ENCODE results near the gene CD44. TPM values are rescaled to one million over a fixed set of nuclear protein-coding genes. Genes with fewer than 3 reads are reported as not detected.

CD44 gene
- total RNA-seq, 1 experiment from 2014 or later = 15.9 TPM

DNA sequence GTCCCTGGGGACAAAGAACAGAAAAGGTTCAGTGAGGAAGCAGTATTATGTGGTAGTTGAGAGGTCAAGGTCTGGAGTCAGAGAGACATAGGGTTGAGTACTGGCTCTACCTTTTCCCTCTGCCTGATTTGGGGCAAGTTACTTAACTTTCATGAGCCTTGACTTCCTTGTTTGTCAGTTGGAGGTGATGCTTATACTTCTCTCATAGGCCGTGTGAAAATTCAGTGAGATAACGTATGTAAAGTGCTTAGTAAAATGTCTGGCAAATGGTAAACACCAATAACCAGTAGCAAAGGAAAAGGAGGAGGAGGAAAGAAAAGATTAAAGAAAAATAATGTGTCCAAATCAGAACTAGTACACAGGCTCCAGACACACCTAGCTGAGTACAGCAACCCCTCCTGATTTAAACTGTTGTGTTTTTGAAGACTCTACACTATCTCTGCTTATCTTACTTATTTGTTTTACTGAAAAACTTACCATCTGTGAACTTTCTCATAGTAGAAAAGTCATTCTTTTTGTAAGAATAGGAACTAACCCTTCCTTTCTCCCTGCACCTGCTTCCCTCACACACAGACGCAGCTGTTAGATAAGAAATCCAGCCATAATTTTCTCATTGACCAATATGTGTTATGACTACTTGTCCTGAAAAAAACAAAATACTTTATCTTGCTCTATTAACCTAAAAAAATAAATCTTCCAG lies 126.9 kb downstream of the CD44 start:
- no peak for TF ChIP-seq EZH2 (IDR thresholded peaks at IDR 0.05; ENCODE audit: borderline replicate concordance, low read depth, low read length, poor library complexity, severe bottlenecking)
- TF ChIP-seq, protein P1, sequence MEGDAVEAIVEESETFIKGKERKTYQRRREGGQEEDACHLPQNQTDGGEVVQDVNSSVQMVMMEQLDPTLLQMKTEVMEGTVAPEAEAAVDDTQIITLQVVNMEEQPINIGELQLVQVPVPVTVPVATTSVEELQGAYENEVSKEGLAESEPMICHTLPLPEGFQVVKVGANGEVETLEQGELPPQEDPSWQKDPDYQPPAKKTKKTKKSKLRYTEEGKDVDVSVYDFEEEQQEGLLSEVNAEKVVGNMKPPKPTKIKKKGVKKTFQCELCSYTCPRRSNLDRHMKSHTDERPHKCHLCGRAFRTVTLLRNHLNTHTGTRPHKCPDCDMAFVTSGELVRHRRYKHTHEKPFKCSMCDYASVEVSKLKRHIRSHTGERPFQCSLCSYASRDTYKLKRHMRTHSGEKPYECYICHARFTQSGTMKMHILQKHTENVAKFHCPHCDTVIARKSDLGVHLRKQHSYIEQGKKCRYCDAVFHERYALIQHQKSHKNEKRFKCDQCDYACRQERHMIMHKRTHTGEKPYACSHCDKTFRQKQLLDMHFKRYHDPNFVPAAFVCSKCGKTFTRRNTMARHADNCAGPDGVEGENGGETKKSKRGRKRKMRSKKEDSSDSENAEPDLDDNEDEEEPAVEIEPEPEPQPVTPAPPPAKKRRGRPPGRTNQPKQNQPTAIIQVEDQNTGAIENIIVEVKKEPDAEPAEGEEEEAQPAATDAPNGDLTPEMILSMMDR (conservative IDR thresholded peaks at IDR 0.05; ENCODE audit: low read depth, low read length) = no peak
- DNase-seq (ENCODE audit: low spot score) = no peak
- H3K27ac ChIP-seq (ENCODE audit: low read depth, low read length, poor library complexity, severe bottlenecking) = no peak overlapping the region
- H3K9me3 ChIP-seq (ENCODE audit: low read depth, low read length, poor library complexity, severe bottlenecking) = no peaks in the 10 kb centered on the region
- peaks cover 55% of the 10 kb centered on the region for H3K27me3 ChIP-seq (replicated peaks; ENCODE audit: insufficient read depth, low read depth, low read length, poor library complexity)
- intact Hi-C loops (cut with micrococcal nuclease; ENCODE audit: unreplicated experiment) = no loop called here
- H3K36me3 ChIP-seq (ENCODE audit: insufficient read depth, low read length, poor library complexity, severe bottlenecking) = no peaks in the 10 kb centered on the region
- H3K4me1 ChIP-seq (ENCODE audit: insufficient read depth, low read length, poor library complexity, severe bottlenecking) = no peaks in the 10 kb centered on the region
- ChIA-PET POLR2A (ENCODE audit: low non-redundant PET) (no interaction called here), CTCF (no interaction called here)
- no TSS peak for BruUV-seq (replicated peaks)
- no peak overlapping the region for H3K4me3 ChIP-seq (ENCODE audit: low read depth, low read length, poor library complexity, severe bottlenecking)

DNA sequence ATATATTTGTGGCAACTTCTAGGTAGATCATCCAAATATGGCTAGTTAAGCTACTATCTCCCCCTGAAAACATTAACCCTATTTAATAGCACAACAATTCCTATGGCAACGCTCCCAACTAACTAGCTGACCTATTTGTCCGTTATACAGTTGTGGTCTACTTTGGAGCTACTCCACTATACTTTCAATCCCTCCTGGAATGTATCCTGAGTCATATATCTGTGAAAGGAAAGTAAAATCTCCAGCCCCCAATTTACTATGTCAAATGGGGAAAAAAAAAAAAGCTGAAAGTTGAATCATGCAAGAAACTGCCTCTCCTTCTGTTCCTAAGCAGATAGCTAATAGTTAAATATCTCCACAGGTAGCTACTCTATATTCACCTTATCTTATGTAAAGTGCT lies 128.5 kb downstream of the CD44 start:
- no peak for DNase-seq (ENCODE audit: low spot score)
- Histone ChIP-seq H3K27me3 (replicated peaks; ENCODE audit: insufficient read depth, low read depth, low read length, poor library complexity) (peaks cover 39% of the 10 kb centered on the region), H3K4me3 (ENCODE audit: low read depth, low read length, poor library complexity, severe bottlenecking) (no peak overlapping the region), H3K4me1 (ENCODE audit: insufficient read depth, low read length, poor library complexity, severe bottlenecking) (no peaks in the 10 kb centered on the region), H3K9me3 (ENCODE audit: low read depth, low read length, poor library complexity, severe bottlenecking) (no peaks in the 10 kb centered on the region), H3K27ac (ENCODE audit: low read depth, low read length, poor library complexity, severe bottlenecking) (no peak overlapping the region), H3K36me3 (ENCODE audit: insufficient read depth, low read length, poor library complexity, severe bottlenecking) (no peaks in the 10 kb centered on the region)
- no TSS peak for BruUV-seq (replicated peaks)
- intact Hi-C loops (cut with micrococcal nuclease; ENCODE audit: unreplicated experiment) = no loop called here
- ChIA-PET POLR2A (ENCODE audit: low non-redundant PET) (no interaction called here), CTCF (interaction anchor here (0.6 kb wide), 1 partner anchor 477 kb away, joined by 6 read pairs; no protein-coding TSS in a partner anchor)
- no peak for TF ChIP-seq EZH2 (IDR thresholded peaks at IDR 0.05; ENCODE audit: borderline replicate concordance, low read depth, low read length, poor library complexity, severe bottlenecking)
- TF ChIP-seq, protein P1 (conservative IDR thresholded peaks at IDR 0.05; ENCODE audit: low read depth, low read length) = no peak

DNA sequence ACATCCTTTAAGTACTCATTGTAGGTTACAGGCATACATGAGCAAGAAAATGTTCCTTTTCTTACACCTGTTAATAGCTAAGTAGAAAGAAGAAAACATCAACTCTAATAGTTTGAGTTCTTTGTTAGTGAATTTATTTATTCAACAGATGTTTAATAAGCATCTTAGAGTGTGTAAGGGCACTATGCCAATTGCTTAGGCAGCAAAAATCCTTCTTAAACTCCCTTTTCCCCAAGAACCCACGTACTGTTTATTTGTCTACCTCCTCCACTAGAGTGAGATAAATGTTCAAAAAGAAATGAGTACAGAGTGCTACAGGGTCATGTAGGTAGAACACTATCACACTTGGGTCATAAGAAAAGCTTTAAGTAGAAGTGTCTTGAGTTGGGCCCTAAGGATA lies 131.4 kb downstream of the CD44 start:
- ChIA-PET CTCF (no interaction called here), POLR2A (ENCODE audit: low non-redundant PET) (no interaction called here)
- Histone ChIP-seq H3K36me3 (ENCODE audit: insufficient read depth, low read length, poor library complexity, severe bottlenecking) (no peaks in the 10 kb centered on the region), H3K27ac (ENCODE audit: low read depth, low read length, poor library complexity, severe bottlenecking) (no peak overlapping the region), H3K9me3 (ENCODE audit: low read depth, low read length, poor library complexity, severe bottlenecking) (no peaks in the 10 kb centered on the region), H3K4me1 (ENCODE audit: insufficient read depth, low read length, poor library complexity, severe bottlenecking) (peaks cover 6% of the 10 kb centered on the region), H3K4me3 (ENCODE audit: low read depth, low read length, poor library complexity, severe bottlenecking) (no peak overlapping the region), H3K27me3 (replicated peaks; ENCODE audit: insufficient read depth, low read depth, low read length, poor library complexity) (peaks cover 41% of the 10 kb centered on the region)
- no peak for DNase-seq (ENCODE audit: low spot score)
- no TSS peak for BruUV-seq (replicated peaks)
- TF ChIP-seq EZH2 (IDR thresholded peaks at IDR 0.05; ENCODE audit: borderline replicate concordance, low read depth, low read length, poor library complexity, severe bottlenecking) = no peak
- intact Hi-C loops (cut with micrococcal nuclease; ENCODE audit: unreplicated experiment) = no loop called here

DNA sequence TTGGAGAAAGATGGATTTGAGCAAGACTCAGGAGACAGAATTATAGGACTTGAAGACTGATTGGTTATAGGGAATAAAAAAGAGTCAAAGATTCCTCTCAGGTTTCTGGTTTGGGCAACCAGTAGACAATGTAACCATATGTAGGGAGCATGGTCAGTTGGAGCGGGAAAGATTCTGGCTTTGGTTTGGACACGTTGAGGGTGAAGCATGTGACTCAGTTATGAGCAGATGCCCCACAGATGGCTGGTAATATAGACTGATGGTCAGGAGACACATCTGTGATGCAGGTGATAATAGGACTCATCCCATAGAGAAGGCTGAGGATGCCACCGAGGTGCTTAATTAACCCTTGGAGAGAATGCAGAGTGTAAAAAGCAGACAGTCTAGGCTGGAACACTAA lies 132.1 kb downstream of the CD44 start:
- no peak overlapping the region for H3K4me3 ChIP-seq (ENCODE audit: low read depth, low read length, poor library complexity, severe bottlenecking)
- no peak for DNase-seq (ENCODE audit: low spot score)
- H3K36me3 ChIP-seq (ENCODE audit: insufficient read depth, low read length, poor library complexity, severe bottlenecking) = no peaks in the 10 kb centered on the region
- ChIA-PET POLR2A (ENCODE audit: low non-redundant PET) (no interaction called here), CTCF (no interaction called here)
- TF ChIP-seq, protein P1 (conservative IDR thresholded peaks at IDR 0.05; ENCODE audit: low read depth, low read length) = no peak
- no peaks in the 10 kb centered on the region for H3K9me3 ChIP-seq (ENCODE audit: low read depth, low read length, poor library complexity, severe bottlenecking)
- intact Hi-C loops (cut with micrococcal nuclease; ENCODE audit: unreplicated experiment) = no loop called here
- no TSS peak for BruUV-seq (replicated peaks)
- peaks cover 34% of the 10 kb centered on the region for H3K27me3 ChIP-seq (replicated peaks; ENCODE audit: insufficient read depth, low read depth, low read length, poor library complexity)
- H3K4me1 ChIP-seq (ENCODE audit: insufficient read depth, low read length, poor library complexity, severe bottlenecking) = peaks cover 11% of the 10 kb centered on the region
- no peak overlapping the region for H3K27ac ChIP-seq (ENCODE audit: low read depth, low read length, poor library complexity, severe bottlenecking)

Data from A673 (cell line).